SH-SY5Y (cell line): ENCODE data around the gene MESP2.

Source experiments
- GATA2 ChIP-seq: IDR thresholded peaks from 2 replicates; pipeline ENCODE4 v1.6.1; 2011; ENCODE audit warnings: mild to moderate bottlenecking, low read depth, low read length
- GATA3 ChIP-seq: IDR thresholded peaks from 2 replicates; pipeline ENCODE4 v1.6.1; 2011; ENCODE audit warnings: low read depth, mild to moderate bottlenecking, low read length, moderate library complexity

Gene MESP2

GRCh38 chr15:89765694-89766093, 10.4 kb upstream of the MESP2 start:
- TF ChIP-seq GATA3, result no peak
- TF ChIP-seq GATA2, result no peak

GRCh38 chr15:89766357-89767311, 9.5 kb upstream of the MESP2 start:
- TF ChIP-seq GATA3 (no peak), GATA2 (no peak)

GRCh38 chr15:89767411-89767915, 8.7 kb upstream of the MESP2 start:
- TF ChIP-seq GATA2 (no peak), GATA3 (no peak)

- TF ChIP-seq GATA3 (no peak), GATA2 (no peak)
Observed at GRCh38 chr15:89768071-89768500, 8.0 kb upstream of the MESP2 start.

- TF ChIP-seq GATA2 (no peak), GATA3 (no peak)
Observed at GRCh38 chr15:89769366-89769765, 6.8 kb upstream of the MESP2 start.

GRCh38 chr15:89770041-89770440, 6.1 kb upstream of the MESP2 start:
- no peak for TF ChIP-seq GATA3
- TF ChIP-seq GATA2, result no peak

- TF ChIP-seq GATA2 (no peak), GATA3 (no peak)
Observed at GRCh38 chr15:89772932-89773583, 3.1 kb upstream of the MESP2 start.

- TF ChIP-seq GATA3, result no peak
- TF ChIP-seq GATA2, result no peak
Observed at GRCh38 chr15:89774492-89774891, 1.6 kb upstream of the MESP2 start.

GRCh38 chr15:89775815-89776214, 317 bp upstream of the MESP2 start:
- no peak for TF ChIP-seq GATA3
- TF ChIP-seq GATA2, result no peak

GRCh38 chr15:89777073-89777751, 1.1 kb downstream of the MESP2 start:
- TF ChIP-seq GATA3 (no peak), GATA2 (no peak)

- no peak for TF ChIP-seq GATA3
- no peak for TF ChIP-seq GATA2
Observed at GRCh38 chr15:89777782-89778380, 1.7 kb downstream of the MESP2 start.

GRCh38 chr15:89778861-89779260, 2.7 kb downstream of the MESP2 start:
- TF ChIP-seq GATA3 (no peak), GATA2 (no peak)

GRCh38 chr15:89780601-89781000, 4.5 kb downstream of the MESP2 start:
- TF ChIP-seq GATA2 (no peak), GATA3 (no peak)

- TF ChIP-seq GATA3 (no peak), GATA2 (no peak)
Observed at GRCh38 chr15:89781055-89781454, 4.9 kb downstream of the MESP2 start.
